ENCODE measurements around the gene RUNX1. TPM values are rescaled to one million over a fixed set of nuclear protein-coding genes. Genes with fewer than 3 reads are reported as not detected.
"Not testable (repeated sequence)": the region's sequence is repeated elsewhere in the genome, so short reads cannot be mapped to it uniquely, and the experiment has no call there.

Gene RUNX1
- total RNA-seq, 1 donor from 2014 or later: 109 TPM

DNA sequence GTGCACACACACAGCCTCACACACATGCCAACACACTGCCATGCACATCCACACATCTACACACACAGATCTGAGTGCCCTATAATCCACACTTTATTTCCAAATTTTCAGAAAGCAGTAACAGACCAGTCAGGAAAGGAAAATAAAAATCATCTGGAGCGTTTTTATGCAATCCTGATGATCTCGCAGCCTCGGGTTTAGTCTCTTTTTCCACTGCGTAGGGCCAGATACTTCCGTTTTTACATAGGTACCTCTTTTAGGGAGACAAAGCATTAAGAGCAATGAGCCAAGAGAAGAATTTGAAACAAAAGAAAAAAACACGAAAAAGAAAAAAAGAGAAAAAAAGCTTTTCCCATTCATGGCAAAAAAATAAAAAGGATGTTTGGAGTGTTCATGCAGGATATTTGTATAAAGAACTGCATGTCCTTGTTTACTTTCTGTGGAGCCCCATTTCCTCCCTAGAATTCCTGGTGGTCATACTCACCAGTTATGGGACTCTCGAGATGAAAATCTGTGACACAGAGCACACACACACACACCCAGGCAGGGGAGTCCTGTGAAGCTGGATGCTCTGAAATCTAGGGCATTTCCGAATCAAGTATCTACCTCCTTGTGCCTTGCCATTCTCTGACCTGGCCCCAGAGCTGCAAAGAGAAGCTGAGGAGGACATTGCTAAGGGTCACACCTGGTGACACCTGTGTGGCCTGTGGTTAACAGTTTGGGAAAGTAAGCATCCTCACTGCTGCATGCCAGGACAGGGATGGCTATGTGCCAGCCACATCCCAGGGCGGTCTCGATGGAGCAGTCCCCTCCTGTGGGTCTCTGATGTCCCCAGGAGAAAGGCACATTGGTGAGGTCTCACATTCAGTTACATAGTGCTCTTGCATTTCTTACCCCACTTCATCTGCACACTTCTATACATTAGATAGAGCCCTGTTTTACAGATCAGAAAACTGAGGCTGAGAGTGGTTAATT lies 83.6 kb downstream of the RUNX1 start:
- DNase-seq (ENCODE audit: low spot score): no peak
- no peak for ATAC-seq
- intact Hi-C loops (cut with DNase I): no loop called here

DNA sequence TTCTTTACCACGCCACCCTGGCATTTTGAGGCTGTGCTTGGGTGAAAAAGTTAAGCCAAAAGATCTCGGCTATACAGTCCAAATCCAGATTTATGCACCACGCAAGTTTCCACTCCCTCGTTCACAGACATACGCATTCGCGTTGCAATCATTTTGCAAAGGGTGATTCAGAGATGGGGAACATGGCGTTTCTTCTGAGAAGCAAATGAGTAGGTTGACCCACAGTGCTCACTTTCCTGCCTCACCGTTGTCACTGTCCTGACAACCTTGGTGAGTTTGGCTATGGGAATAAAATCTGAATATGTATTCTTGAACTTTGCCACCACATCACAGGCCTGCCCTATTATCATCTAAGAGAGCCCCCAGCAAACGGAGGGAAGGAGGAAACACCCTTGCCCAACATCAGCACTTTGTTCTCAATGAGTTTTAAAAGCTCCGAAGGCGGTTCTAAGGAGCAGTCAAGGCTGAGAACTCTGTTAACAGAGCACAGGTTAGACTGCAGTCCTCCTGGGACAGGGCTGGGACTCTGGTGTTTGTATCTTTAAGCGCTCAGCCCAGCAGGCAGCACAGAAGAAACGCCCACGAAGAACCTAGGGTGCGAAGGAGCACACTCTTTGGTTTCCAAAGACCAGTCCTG lies 86.4 kb downstream of the RUNX1 start:
- ATAC-seq (no peak), DNase-seq (ENCODE audit: low spot score) (no peak)
- intact Hi-C loops (cut with DNase I): no loop called here

DNA sequence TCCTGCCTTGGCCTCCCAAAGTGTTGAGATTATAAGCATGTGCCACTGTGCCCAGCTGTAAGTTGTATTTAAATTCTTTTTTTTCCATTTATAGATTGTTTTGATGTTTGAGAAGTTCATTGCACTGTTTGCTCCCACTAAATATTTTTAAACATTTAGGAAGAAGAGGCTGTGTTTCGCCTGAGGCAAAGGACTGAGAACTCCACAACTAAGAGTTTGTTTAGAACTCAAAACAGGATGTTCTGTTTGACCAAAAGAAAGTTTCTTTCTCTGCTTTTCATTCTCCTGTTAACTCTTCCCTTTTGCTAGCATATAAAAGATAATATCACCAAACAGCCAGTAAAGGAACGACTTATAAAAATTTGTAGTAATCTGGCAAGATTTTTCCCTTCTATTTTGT lies 87.0 kb downstream of the RUNX1 start:
- DNase-seq (ENCODE audit: low spot score) (no peak), ATAC-seq (no peak)
- intact Hi-C loops (cut with DNase I): no loop called here

DNA sequence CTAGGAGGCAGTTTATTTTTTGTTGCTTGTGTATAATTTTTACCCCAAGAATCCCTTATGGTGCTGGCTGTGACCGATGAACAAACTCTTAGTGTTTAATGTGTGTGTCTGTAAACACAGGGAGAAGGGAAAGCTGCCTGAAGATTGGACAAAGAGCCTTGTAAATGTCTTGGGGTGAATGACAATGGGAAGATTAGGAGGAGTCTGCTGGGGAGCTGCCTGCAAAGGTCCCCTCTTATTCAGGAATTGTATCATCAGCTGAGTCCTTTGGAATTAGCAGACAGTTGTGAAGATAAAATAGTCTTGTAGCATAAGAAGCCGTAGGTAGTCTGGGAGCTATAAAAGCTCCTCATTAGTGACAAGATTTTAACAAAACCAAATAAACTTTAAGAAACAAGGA lies 88.4 kb downstream of the RUNX1 start:
- ATAC-seq (no peak), DNase-seq (ENCODE audit: low spot score) (no peak)
- intact Hi-C loops (cut with DNase I): loop anchor here (2.0 kb wide), 1 partner anchor 850 kb away; no protein-coding TSS in a partner anchor

DNA sequence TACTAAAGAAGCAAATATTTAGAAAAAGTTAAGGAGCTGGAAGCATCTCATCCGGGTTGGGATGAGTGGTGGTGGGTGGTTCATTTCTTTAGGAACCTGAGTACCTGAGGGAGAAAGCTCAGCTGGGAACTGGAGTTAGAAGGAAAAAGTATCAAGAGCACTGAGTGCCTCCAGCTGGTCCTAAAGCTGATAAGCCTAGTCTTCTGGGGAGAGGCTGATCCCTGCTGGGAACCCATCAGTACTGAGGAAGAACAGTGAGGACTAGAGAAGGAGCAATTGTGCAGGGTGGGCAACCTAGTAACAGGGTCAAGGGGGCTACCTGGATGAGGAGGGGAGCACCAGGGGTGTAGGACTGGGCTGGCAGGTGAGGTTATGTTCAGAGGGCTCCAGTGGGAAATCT lies 89.5 kb downstream of the RUNX1 start:
- DNase-seq (ENCODE audit: low spot score) (no peak), ATAC-seq (no peak)
- intact Hi-C loops (cut with DNase I): loop anchor here (2.0 kb wide), 1 partner anchor 851 kb away; no protein-coding TSS in a partner anchor

DNA sequence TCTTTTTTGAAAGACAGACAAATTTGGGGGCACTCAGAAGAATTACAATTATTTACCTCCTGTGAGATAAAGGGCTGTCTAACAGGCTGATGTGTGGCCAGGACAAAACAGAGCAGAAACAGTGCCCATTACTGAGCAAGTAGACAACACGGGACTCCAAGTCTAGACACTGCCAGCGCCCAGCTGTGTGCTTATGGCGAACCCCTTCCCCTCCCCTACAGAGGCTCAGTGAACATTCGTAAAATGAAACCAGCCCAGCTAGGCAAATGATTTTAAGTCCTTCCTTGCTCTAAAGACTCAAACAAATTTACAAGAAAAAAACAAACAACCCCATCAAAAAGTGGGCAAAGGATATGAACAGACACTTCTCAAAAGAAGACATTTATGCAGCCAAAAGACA lies 91.1 kb downstream of the RUNX1 start:
- ATAC-seq: no peak
- intact Hi-C loops (cut with DNase I): no loop called here

DNA sequence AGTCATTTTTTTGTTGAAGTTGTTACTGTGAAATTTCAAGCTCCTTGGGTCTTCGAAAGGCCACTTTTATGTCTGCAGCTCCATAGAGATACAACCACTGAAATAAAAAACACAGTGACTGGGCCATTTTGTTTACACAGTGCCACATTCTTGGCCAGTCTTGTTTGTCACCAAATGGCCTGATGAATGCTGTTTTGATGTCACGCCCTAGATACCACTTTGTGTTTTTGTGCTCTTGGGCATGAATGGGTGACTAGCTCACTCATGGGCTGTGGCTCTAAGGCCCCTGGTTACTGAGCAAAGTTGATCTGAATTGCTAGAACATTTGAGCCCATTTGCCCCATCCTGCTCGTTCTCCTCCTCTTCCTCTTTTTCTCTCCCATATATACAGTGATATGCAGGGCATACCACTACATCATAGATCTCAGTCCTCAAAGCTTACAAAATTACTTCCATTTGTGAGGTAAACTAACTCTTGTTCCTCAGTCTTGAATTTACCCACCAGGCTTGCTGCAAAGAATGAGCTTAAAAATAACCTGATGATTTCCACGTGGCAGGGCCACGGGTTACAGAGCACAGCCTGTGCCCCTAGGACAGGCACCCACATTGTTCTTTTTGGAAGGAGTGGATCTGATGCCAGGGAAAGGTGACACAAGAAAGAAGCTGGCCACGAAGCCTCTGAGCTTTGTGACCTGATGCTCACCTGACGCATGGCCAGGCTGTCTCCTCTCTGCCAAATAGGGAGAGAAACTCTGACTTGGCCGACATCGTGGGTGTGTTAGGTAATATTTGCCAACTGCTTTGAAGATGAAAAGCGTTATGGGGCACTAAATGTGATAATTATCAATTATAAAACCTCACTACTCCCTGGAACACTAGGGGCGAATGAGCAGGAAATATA lies 92.4 kb downstream of the RUNX1 start:
- no peak for ATAC-seq
- intact Hi-C loops (cut with DNase I): no loop called here
- no peak for DNase-seq (ENCODE audit: low spot score)

More for the DNA sequence above, 91.1 kb downstream of the RUNX1 start:
- no peak for DNase-seq (ENCODE audit: low spot score)

DNA sequence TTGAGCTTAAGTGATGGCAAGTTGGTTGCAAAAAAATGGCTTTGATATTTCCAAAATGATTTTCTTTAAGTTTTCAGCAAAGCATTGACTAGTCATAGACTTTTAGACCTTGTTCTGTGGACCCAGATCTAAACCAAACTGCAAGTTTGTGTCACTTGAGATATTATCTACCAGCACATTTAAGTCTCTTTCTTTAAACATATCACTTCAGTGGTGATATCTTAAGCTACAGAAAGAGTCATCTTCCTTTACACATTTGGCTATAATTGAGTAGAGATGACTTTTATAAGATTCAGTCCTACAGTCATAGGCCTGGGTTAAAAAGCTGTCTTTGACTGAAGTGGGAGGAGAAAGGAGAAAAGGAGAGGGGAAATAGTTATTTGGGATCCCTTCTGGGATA lies 95.2 kb downstream of the RUNX1 start:
- no peak for ATAC-seq
- intact Hi-C loops (cut with DNase I): no loop called here
- no peak for DNase-seq (ENCODE audit: low spot score)

DNA sequence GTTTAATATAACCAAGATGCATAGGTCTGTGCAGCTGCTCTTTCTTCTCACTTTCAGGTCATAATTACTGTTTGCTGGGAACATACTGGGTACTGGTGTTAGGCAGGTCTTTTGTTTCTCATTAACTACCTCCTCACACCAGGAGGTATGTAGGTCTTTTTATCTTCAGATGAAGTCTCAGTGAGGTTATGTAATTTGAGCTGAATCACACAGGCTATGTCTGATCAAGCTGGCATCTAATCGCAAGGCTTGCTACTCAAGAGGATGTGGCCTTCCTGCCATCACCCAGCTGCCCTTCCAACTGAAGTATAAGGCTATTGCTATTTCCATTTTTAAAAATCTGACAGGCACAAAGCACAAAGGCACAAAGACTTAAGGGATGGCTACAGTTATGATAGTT lies 96.4 kb downstream of the RUNX1 start:
- intact Hi-C loops (cut with DNase I): no loop called here
- ATAC-seq (no peak), DNase-seq (ENCODE audit: low spot score) (no peak)

DNA sequence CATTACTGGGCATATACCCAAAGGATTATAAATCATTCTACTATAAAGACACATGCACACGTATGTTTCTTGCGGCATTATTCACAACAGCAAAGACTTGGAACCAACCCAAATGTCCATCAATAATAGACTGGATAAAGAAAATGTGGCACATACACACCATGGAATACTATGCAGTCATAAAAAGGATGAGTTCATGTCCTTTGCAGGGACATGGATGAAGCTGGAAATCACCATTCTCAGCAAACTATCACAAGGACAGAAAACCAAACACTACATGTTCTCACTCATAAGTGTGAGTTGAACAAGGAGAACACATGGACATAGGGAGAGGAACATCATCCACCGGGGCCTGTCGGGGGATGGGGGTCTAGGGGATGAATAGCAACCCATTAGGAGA lies 97.2 kb downstream of the RUNX1 start:
- DNase-seq (ENCODE audit: low spot score); intact Hi-C loops (cut with DNase I); ATAC-seq: not testable (repeated sequence)

DNA sequence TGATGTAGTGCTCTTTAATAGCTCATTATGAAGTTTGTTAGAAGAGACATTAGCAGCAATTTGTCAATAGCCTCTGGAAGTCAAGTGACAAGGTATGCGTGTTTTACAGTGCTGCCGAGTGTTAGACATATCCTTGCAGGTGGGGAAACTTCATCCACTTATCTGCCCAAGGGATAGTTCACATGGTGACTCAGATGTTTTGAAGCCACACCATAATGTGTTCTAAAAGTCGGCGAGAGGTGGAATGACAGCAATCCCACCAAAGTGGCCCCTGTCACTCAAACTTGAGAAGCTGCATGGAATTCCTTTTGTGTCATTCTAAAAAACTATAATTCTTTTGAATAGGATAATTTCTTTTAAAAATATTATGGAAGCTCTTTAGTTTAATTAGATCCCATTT lies 98.1 kb downstream of the RUNX1 start:
- no peak for ATAC-seq
- intact Hi-C loops (cut with DNase I): no loop called here
- no peak for DNase-seq (ENCODE audit: low spot score)

DNA sequence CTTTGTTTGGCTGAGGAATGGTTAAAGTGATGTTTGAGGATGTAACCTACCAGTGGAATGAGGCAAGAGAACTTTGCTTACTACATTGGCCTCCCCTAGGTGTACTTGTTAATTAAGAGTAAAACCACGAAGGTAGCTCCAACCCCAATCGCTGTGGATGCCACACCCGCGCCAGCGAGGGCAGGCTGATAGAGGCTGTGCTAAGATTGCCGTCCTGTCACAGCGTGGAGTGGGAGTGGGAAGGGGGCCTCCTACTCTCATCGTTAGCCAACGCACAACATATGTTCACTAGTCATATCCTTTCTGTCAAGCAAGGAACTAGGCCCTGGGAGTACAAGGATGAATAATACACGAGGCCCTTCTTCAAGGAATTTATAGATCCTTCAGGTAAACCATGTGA lies 99.6 kb downstream of the RUNX1 start:
- ATAC-seq (no peak), DNase-seq (ENCODE audit: low spot score) (no peak)
- intact Hi-C loops (cut with DNase I): no loop called here

DNA sequence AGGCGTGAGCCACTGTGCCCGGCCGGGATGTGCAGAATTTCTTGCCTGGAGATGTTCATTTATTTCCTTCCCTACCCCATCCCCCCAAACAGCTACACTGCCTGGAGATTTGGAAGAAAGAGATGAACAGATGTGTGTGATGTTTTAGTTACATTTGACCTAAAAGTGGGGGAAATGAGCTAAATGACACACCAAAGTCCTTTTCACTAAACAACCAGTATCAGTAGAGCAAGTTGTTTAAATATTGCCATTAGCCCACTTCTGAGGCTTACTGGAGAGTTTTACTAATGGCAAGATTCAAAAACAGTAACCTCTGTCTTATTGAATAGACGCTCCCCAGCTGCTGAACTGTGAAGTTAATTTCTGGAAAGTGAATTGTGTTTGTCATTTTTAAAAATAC lies 100.1 kb downstream of the RUNX1 start:
- ATAC-seq: no peak
- DNase-seq (ENCODE audit: low spot score): no peak
- intact Hi-C loops (cut with DNase I): no loop called here

DNA sequence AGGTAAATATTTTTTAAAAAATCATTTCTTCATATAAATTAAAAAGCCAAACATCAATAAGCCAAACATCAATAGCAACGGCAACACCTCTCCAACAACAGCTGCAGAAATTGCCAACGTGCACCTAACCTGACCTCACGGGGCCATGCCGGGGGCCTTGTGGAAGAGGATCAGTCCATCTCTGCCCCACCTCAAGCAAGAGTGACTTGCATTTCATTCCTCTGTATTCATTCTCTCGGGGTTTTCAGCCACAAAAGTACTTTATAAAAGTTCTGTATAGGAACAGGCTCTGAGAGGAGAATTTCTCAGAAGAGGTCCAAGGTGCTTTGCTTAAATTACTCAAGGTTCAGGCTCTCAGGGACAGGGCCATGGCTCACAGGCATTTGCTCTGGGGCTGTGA lies 100.9 kb downstream of the RUNX1 start:
- intact Hi-C loops (cut with DNase I): no loop called here
- ATAC-seq (no peak), DNase-seq (ENCODE audit: low spot score) (no peak)

DNA sequence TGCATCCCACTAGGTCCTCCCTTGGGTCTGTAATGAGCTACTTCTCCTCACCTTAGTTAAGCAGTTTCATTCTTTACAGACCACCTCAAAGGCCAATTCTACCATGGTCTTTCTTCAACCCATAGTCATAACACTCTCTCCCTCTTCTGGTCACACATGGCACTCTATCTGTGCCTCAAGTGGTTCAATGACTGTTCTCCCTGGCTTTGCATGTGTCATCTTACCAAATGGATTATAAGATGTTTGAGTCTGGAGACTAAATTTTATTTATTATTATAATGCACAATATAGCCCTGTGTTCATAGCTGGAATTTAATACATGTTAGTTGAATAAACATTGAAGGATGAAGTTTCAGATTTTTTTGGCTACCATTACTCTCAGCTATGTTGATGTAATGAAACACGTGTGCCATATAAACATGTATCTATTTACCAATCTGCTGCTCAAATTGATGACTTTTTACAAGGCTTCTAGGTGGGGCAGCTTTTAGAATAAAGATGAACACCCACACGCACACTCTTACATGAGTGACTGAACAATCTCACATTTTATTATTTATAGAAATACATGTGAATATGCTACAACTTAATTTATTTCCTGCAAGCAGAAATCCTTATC lies 102.1 kb downstream of the RUNX1 start:
- intact Hi-C loops (cut with DNase I): no loop called here
- ATAC-seq: no peak
- no peak for DNase-seq (ENCODE audit: low spot score)

DNA sequence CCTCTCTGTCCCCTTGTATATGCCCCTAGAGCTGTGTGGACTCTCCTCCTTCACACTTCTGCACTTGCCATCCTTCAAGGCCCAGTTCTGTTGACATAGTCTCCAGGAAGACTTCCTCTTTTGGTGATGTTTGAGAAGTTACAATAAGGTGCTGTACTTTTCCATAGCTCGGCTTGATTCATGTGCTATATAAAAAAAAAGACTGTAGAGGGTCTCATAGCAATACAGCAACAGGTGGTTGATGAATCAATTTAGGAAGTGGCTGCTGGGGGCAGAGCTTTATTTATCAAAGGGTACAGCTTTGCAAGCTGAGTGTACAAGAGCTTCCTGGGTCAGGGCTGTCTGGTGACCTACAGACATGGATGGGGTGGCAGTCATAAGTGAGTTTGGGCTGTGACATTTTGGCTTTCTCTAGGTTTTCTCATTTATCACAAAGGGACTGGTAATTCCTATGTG lies 102.7 kb downstream of the RUNX1 start:
- intact Hi-C loops (cut with DNase I): no loop called here
- ATAC-seq: no peak
- DNase-seq (ENCODE audit: low spot score): no peak

DNA sequence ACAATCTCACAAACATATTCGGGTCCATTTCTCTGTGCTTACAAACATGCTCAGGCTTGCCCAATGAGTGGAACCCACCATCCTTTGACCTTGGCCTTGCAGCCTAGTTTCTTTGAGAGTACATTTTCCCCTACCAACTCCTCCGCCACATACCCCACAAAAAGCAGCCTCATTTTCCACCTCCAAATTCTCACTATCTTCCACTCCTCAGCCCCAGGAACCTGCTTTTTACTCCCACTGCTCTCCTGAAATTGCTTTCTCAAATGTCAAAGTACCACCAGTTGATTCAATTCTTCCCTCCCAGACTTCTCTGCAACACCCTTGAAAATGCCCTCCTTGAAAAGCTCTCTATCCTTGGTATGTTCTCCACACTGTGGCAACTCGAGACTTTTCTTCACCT lies 103.8 kb downstream of the RUNX1 start:
- DNase-seq (ENCODE audit: low spot score) (no peak), ATAC-seq (no peak)
- intact Hi-C loops (cut with DNase I): no loop called here

DNA sequence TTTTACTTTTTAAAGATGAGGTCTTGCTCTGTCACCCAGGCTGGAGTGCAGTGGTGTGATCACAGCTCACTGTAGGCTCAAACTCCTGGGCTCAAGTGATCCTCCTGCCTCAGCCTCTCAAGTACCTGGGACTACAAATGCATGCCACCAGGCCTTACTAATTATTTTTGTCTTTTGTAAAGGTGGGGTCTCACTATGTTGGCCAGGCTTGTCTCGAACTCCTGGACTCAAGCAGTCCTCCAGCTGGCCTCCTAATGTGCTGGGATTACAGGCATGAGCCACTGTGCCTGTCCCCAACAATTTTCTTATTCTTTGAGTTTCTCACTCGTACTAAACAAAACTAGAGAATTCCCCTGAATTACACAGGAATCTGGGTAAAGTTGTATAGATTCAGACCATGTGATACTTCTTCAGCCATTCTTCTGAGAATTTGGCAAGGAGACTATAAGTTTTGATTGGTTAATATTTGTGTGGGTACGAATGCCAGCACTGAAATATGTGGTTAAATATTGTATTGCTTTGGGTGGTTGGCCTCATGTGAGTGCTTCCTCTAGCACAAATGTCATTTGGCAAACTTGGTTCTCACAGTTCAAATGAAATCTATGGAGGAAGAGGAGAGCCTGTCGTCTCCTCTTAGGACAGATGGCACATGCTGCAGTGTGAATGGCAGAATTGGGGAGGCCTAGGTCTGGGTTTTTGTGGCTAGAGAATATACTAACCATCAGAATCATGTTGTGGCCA lies 104.9 kb downstream of the RUNX1 start:
- ATAC-seq: no peak
- intact Hi-C loops (cut with DNase I): no loop called here

More for the DNA sequence above, 104.9 kb downstream of the RUNX1 start:
- DNase-seq (ENCODE audit: low spot score): no peak
